Measurements from ENCODE around the gene ERMP1.
"Not testable (repeated sequence)": the region's sequence is repeated elsewhere in the genome, so short reads cannot be mapped to it uniquely, and the experiment has no call there.

Gene ERMP1

DNA sequence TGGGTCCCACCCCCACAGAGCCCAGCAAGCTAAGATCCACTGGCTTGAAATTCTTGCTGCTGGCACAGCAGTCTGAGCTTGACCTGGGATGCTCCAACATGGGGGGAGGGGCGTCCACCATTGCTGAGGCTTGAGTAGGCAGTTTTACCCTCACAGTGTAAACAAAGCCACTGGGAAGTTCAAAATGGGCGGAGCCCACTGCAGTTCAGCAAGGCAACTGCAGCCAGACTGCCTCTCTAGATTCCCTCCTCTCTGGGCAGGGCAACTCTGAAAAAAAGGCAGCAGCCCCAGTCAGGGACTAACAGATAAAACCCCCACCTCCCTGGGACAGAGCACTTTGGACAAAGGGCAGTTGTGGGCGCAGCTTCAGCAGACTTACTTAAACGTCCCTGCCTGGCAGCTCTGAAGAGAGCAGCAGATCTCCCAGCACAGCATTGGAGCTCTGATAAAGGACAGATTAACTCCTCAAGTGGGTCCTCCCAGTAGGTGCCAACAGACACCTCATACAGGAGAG lies 53.2 kb downstream of the ERMP1 start:
- not testable (repeated sequence) for DNase-seq

DNA sequence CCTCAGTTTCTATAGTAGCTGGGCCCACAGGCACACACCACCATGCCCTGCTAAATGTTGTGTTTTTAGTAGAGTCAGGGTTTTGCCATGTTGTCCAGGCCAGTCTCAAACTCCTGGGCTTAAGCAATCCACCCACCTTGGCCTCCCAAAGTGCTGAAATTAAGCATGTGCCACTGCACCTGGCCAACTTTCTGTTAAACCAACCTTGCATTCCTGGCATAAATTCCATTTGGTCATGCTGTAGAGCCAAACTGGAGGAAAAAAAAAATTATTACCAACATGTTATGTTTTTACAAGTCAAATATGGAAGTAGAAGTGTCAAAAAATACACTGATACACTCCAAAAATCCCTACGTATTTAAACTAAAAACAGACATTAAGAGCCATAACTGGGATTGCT lies 54.1 kb downstream of the ERMP1 start:
- no peak for DNase-seq

DNA sequence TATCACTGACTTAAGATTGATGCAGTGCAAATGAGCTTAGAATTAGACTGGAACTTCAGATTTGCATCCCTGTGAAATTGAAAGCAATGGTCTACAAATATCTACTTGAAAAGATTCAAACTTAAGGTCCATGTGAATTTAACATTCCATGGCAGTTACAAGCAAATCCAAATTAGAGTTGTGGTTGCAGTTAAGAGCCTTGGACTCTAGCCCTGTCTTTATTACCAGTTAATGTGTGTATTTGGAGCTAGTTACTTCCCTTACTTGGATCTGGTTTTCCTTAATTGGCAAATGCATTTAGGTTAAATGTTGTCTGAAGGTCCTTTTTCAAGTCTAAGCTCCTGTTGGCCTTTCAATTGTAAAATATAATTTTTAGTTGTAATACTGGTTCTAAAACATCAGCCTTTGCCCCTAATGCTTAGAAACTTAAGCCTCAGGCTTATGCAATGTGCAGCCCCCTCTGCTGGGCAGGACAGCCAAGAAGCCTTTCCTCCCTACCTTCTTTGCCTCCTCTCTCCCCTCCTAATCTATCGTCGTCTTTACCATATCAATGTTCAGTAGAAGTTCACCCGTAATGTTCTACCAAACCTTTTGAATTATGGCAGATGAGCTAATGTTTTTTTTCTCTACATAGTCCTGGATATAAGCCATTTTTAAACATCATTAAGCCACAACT lies 59.5 kb downstream of the ERMP1 start:
- DNase-seq = no peak

DNA sequence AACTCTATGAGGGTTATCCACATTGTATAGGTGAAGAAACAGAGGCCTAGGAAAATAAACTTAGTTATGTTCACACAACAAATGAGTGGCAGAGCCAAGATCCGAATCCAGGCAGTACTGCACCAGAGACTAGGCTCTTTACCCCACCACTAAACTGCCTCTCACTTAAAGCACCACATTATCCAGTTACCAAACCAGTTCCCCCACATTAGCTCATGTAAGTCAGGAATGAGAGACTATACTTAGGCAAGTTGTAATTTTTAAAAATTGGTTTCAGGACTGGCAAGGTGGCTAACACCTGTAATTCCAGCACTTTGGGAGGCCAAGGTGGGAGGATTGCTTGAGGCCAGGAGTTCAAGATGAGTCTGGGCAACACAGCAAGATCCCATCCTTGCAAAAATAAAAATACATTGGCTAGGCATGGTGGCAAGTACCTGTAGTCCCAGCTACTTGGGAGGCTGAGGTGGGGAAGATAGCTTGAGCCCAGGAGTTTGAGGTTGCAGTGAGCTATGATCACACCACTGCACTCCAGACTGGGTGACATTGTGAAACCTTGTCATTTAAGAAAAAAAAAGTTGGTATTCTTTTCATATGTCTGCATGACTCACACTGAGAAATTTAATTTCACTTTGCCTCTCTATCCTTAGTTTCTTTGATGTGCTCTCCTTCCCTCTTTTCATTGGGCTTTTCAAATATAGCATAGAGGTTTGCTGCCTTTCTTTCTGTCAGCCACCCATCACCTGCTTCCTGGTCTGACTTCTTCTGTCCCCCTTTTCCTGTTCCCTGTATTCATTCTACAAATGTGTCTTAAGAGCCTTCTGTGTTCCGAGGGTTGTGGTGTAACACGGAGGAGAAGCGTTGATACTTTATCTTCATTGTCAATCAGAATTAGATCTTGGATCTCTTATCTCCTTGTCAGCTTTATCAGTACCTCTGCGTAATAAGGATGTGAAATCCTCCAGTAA lies 64.7 kb downstream of the ERMP1 start:
- no peak for DNase-seq

DNA sequence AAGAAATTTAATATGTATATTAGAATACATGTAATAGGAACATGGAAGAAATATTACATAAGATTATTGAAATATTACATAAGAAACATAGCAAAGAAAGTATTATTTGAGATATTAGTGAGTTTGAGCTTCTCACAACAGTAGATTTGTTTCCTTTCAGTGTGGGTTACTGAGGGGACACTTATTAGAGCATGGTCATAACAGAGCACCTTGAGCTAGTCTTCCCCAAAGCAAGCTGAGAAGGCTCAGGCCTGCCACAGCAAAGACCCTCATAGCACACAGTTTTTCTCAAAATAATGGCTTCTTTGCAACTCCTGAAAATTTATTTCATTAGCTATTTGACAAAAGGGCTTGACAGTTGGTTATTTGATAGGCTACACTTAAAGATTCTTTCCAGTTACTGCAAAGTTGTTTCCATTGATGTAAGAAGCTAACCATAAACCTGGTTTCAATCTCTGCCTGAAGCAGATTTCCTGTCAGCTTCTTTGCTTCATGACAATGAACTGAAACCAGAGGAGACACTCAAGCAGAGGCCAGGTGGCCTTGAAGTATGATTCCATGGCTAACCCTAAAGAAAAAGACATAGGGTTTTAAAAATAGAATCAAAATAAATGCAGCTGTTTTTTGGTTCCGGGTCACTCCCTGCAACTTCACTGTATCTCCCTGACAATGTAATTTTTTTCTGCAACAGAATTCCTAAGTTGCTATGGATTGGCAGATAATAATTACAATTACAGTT lies 68.6 kb downstream of the ERMP1 start:
- DNase-seq = no peak

DNA sequence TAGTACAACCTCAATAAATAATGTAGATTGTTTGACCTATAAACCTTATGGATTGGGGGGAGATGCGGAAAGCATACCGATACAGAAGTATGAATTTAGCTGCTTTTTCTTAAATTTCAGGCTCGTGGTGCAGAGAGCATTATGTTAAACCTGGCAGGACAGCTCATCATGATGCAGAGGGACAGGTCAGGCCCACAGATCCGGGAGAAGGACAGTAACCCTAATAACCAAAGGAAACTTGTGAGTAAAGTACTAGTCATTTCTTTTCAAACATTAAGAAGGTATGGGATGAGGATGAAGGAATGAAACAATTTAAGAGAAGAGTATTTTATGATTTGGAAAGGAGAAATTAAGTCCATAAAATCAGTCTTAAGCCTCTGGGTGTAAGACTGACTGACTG lies 70.5 kb downstream of the ERMP1 start:
- DNase-seq = no peak

DNA sequence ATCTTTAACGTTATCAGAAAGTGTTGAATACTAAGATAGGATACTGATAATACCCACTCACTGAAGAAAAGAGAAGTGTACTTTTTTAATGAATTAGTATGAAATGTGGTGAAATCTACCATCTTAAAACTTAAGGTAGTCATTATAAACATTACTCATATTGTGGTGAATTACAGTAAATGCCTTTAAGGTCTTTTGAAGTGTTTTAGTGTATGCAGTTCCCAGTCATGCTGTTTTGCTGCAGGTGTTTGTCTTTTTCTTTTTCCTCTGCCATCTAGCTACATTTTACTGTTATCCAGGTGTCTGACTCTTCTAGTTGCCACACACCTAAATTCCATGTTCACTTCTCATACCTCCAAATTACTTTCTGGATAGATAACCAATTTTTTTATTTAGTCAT lies 72.6 kb downstream of the ERMP1 start:
- no peak for DNase-seq

GRCh38 chr9:5756633-5757032 lies 76.3 kb downstream of the ERMP1 start:
- DNase-seq = no peak

DNA sequence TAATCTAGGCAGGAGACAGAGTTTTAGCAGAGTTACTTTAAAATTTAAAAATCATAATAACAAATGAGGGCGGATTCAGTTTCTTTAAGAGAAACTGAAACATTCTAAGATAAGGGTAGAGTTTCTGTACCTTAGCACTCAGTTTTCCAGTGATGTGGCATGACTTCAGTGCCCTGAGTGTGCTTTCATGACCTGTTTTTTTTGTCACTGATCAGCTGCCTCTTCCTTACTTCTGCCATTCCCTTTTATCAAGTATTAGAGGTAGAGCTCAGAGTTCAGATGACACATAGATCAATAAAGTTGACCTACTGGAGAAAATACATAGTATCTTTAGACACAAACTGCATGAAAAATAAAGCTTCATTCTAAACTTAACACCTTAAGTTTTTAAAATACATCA lies 82.3 kb downstream of the ERMP1 start:
- DNase-seq = no peak

- no peak for DNase-seq
These were observed 83.6 kb downstream of the ERMP1 start for GRCh38 chr9:5749306-5749705.

GRCh38 chr9:5748438-5748837 lies 84.5 kb downstream of the ERMP1 start:
- no peak for DNase-seq

DNA sequence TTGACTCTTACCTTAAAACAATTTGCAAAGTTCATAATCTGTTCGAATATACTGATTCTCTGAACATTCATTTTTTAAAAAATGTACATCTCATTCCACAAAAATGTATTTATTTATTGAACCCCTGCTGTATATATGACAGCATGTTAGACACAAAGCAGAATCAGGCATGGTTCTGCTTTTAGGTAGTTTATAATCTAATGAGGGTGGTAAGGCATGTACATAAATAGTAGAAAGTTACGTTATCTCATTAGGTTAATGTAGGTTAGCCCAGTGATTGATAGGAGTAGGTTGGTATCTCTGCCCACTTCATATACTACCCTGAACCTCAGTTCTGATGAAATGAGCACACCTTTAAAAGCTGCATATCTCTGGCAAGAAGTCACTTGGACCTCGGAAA lies 89.8 kb downstream of the ERMP1 start:
- no peak for DNase-seq

DNA sequence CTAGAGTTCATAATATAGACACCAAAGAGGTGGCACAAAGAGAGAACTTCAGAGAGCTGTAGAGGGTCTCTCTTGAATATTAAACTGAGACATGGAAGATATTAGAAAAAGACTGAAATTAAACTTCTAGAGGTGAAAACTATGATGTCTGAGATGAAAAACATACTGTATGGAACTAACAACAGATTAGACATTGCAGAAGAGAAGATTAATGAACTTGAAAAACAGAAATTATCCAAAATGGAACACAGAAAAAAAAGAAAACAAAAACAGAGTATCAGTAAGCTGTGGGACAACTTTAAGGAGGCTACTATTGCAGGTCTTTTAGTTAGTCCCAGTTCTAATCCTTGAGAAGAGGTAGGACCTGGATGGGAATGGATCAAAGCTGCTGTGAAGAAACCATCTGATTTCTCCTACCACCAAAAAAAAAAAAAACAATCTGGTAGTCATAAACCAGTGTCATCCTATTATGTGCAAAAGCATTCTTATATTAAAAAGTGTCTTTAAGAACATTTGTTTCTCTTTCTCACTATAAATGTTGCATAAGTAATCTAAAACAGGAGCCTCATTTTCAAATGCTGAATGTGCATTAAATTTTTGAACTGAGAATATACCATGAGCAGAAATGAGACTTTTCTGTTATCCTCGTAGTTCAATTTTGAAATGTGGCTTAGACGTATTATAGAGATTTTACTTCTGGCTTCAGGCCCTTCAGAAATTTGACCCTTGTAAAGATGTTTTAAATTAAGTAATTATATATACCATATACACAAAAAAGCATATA lies 96.2 kb downstream of the ERMP1 start:
- DNase-seq = no peak

DNA sequence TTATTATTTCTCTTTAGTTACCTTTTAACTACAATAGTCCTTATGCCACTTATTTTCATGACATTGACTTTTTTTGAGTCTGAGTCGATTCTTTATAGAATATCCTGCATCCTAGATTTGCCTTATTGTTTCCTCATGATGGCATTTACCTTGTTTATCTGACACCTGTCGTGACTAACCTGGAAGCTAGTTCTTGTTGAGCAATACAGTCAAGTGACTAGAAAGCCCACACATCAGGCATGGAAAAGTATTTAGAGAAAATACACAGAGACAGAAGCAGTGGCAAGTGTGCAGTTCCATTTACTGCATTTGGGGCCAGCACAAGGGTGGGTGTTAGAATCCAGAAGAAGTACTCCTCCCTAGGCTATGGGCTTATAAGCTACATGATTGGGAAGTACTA lies 97.8 kb downstream of the ERMP1 start:
- DNase-seq = no peak
